ENCODE measurements around the gene MPND. TPM values are rescaled to one million over a fixed set of nuclear protein-coding genes. Genes with fewer than 3 reads are reported as not detected.

Gene MPND
- total RNA-seq, 3 donors from 2014 or later: 43.8 to 82.8 (median 49.0) TPM

- ATAC-seq: no peak
- H3K36me3 ChIP-seq (ENCODE audit: low read depth): no peaks in the 10 kb centered on the region
- peaks cover 5% of the 10 kb centered on the region for H3K4me1 ChIP-seq (ENCODE audit: low read depth)
- no peak overlapping the region for H3K4me3 ChIP-seq
- DNase-seq: no peak
- H3K9me3 ChIP-seq: no peaks in the 10 kb centered on the region
- TF ChIP-seq CTCF (IDR thresholded peaks at IDR 0.05): no peak
- intact Hi-C loops (cut with DNase I, micrococcal nuclease): no loop called here
Observed at GRCh38 chr19:4406626-4407025, 63.3 kb downstream of the MPND start.

- intact Hi-C loops (cut with DNase I, micrococcal nuclease): no loop called here
- Histone ChIP-seq H3K9me3 (no peaks in the 10 kb centered on the region), H3K36me3 (ENCODE audit: low read depth) (no peaks in the 10 kb centered on the region), H3K4me3 (no peak overlapping the region), H3K4me1 (ENCODE audit: low read depth) (no peaks in the 10 kb centered on the region)
- no peak for ATAC-seq
- TF ChIP-seq CTCF (IDR thresholded peaks at IDR 0.05): no peak
- DNase-seq: no peak
Observed at GRCh38 chr19:4409123-4409933, 66.0 kb downstream of the MPND start.

Other genes with a start within 250 kb of the MPND start
- 100 to 1,000 TPM; 173 to 221 (median 192) TPM for gene MAP2K2, start 219.4 kb upstream of the MPND start, total RNA-seq
- gene CREB3L3, start 189.9 kb upstream of the MPND start, total RNA-seq: 1 to 10 TPM; 2.4 to 5.1 (median 3.4) TPM
- 100 to 1,000 TPM in 2 of 3 donors, 10 to 100 TPM in 1; 60.9 to 138 (median 118) TPM for gene SIRT6, start 161.0 kb upstream of the MPND start, total RNA-seq
- 1 to 10 TPM in 2 of 3 donors, under 1 TPM in 1; 0.95 to 2.7 (median 1.3) TPM for gene ANKRD24, start 160.9 kb upstream of the MPND start, total RNA-seq
- 1 to 10 TPM; 1.1 to 5.4 (median 3.6) TPM for gene EBI3, start 114.0 kb upstream of the MPND start, total RNA-seq
- gene YJU2, start 96.5 kb upstream of the MPND start, total RNA-seq: 10 to 100 TPM; 16.7 to 22.2 (median 20.0) TPM
- 10 to 100 TPM in 2 of 3 donors, 1 to 10 TPM in 1; 4.6 to 27.8 (median 21.0) TPM for gene SHD, start 64.3 kb upstream of the MPND start, total RNA-seq
- gene TMIGD2, start 41.2 kb upstream of the MPND start, total RNA-seq: 1 to 10 TPM in 2 of 3 donors, under 1 TPM in 1; 0.46 to 1.3 (median 1.2) TPM
- 1 to 10 TPM in 1 of 3 donors, under 1 TPM in 2; 0.64 to 2.0 (median 0.84) TPM for gene FSD1, start 39.0 kb upstream of the MPND start, total RNA-seq
- 100 to 1,000 TPM in 2 of 3 donors, 10 to 100 TPM in 1; 91.4 to 330 (median 183) TPM for gene STAP2, start 4.7 kb upstream of the MPND start, total RNA-seq
- 10 to 100 TPM; 31.7 to 54.9 (median 47.5) TPM for gene SH3GL1, start 57.0 kb downstream of the MPND start, total RNA-seq
- gene CHAF1A, start 59.1 kb downstream of the MPND start, total RNA-seq: 10 to 100 TPM; 17.3 to 24.9 (median 18.1) TPM
- 100 to 1,000 TPM in 1 of 3 donors, 10 to 100 TPM in 2; 79.1 to 104 (median 96.3) TPM for gene UBXN6, start 114.2 kb downstream of the MPND start, total RNA-seq
- 10 to 100 TPM; 35.6 to 49.2 (median 39.0) TPM for gene HDGFL2, start 128.7 kb downstream of the MPND start, total RNA-seq
- gene PLIN4, start 174.9 kb downstream of the MPND start, total RNA-seq: 10 to 100 TPM in 1 of 3 donors, 1 to 10 TPM in 2; 2.8 to 90.0 (median 3.4) TPM
- 1 to 10 TPM; 3.2 to 6.7 (median 4.5) TPM for gene PLIN5, start 191.7 kb downstream of the MPND start, total RNA-seq
- 10 to 100 TPM in 2 of 3 donors, 1 to 10 TPM in 1; 7.9 to 25.0 (median 22.8) TPM for gene LRG1, start 196.5 kb downstream of the MPND start, total RNA-seq
- 1 to 10 TPM; 2.5 to 8.4 (median 5.9) TPM for gene SEMA6B, start 216.1 kb downstream of the MPND start, total RNA-seq